GM12891 (cell line): ENCODE results near the gene TWSG1.

Source experiments
- PAX5 ChIP-seq: IDR thresholded peaks from 2 replicates; pipeline ENCODE4 v1.6.1; 2011; ENCODE audit warnings: low read length, moderate library complexity, mild to moderate bottlenecking; ENCODE audit not compliant: insufficient read depth, severe bottlenecking
- POLR2A ChIP-seq: IDR thresholded peaks from 2 replicates; pipeline ENCODE4 v1.6.1; 2011; ENCODE audit warnings: low read depth, low read length, control low read depth
- POLR2AphosphoS5 ChIP-seq: IDR thresholded peaks from 2 replicates; pipeline ENCODE4 v1.6.1; 2011; ENCODE audit warnings: low read depth, low read length, control low read depth
- POU2F2 ChIP-seq: IDR thresholded peaks from 2 replicates; pipeline ENCODE4 v1.6.1; 2011; ENCODE audit warnings: low read depth, mild to moderate bottlenecking, control low read depth, low read length, moderate library complexity
- SPI1 ChIP-seq: IDR thresholded peaks from 2 replicates; pipeline ENCODE4 v1.6.1; 2011; ENCODE audit warnings: low read depth, low read length, control low read depth
- TAF1 ChIP-seq: IDR thresholded peaks from 2 replicates; pipeline ENCODE4 v1.6.1; 2011; ENCODE audit warnings: low read depth, low read length, control low read depth

DNA sequence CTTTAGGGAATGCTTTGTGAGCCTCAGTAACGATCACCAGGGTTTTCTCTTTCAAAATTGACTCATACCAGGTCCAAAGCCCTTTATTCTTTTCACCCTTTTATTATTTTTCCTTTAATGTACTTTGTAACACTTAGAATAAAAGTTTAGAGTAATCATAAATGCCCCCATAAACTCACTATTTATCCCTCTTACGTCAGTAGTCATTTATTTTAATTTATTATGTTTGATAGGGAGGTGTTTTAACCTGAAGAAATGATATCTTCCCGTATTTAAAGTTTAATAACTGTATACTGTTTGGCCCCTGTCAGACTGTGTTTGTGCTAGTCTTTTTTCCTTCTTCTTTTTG, 1.1 kb downstream of the TWSG1 start:
- TF ChIP-seq POLR2A, result no peak
- TF ChIP-seq PAX5, result no peak
- no peak for TF ChIP-seq POLR2AphosphoS5
- TF ChIP-seq POU2F2, result no peak
- TF ChIP-seq SPI1, result no peak
- no peak for TF ChIP-seq TAF1
